ENCODE data around the gene TRABD.
"Not testable (repeated sequence)": the region's sequence is repeated elsewhere in the genome, so short reads cannot be mapped to it uniquely, and the experiment has no call there.

The TRABD gene

GRCh38 chr22:50204998-50205397 lies 19.3 kb downstream of the TRABD start:
- Histone ChIP-seq H3K4me1 (ENCODE audit: control insufficient read depth in 2 of 2, insufficient read depth in 2 of 2, low read length in 2 of 2) (peaks cover 7 to 10% of the 10 kb centered on the region in 2 donors), H3K36me3 (ENCODE audit: control insufficient read depth in 2 of 2, insufficient read depth in 2 of 2, low read length in 2 of 2) (peaks cover 13 to 18% of the 10 kb centered on the region in 2 donors)
- H3K4me3 ChIP-seq (ENCODE audit: low read length in 2 of 2); H3K27ac ChIP-seq (ENCODE audit: low read depth in 2 of 2, low read length in 2 of 2); H3K27me3 ChIP-seq (ENCODE audit: control insufficient read depth in 2 of 2, insufficient read depth in 2 of 2, low read length in 2 of 2); H3K9me3 ChIP-seq (ENCODE audit: control insufficient read depth in 2 of 2, low read length in 2 of 2); H3K9ac ChIP-seq (ENCODE audit: low read depth in 1 of 2, low read length in 2 of 2): not testable (repeated sequence)

GRCh38 chr22:50205781-50206569 lies 20.3 kb downstream of the TRABD start:
- H3K27me3 ChIP-seq (ENCODE audit: control insufficient read depth in 2 of 2, insufficient read depth in 2 of 2, low read length in 2 of 2) = no peaks in the 10 kb centered on the region
- H3K27ac ChIP-seq (ENCODE audit: low read depth in 2 of 2, low read length in 2 of 2) = no peak overlapping the region
- H3K4me3 ChIP-seq (ENCODE audit: low read length in 2 of 2) = no peak overlapping the region
- peaks cover 7 to 10% of the 10 kb centered on the region in 2 donors for H3K4me1 ChIP-seq (ENCODE audit: control insufficient read depth in 2 of 2, insufficient read depth in 2 of 2, low read length in 2 of 2)
- no peaks in the 10 kb centered on the region for H3K9me3 ChIP-seq (ENCODE audit: control insufficient read depth in 2 of 2, low read length in 2 of 2)
- no peak overlapping the region for H3K9ac ChIP-seq (ENCODE audit: low read depth in 1 of 2, low read length in 2 of 2)
- peaks cover 20 to 24% of the 10 kb centered on the region in 2 donors for H3K36me3 ChIP-seq (ENCODE audit: control insufficient read depth in 2 of 2, insufficient read depth in 2 of 2, low read length in 2 of 2)

- H3K27ac ChIP-seq (ENCODE audit: low read depth in 2 of 2, low read length in 2 of 2) = no peak overlapping the region
- peaks cover 7 to 10% of the 10 kb centered on the region in 2 donors for H3K4me1 ChIP-seq (ENCODE audit: control insufficient read depth in 2 of 2, insufficient read depth in 2 of 2, low read length in 2 of 2)
- no peak overlapping the region for H3K9ac ChIP-seq (ENCODE audit: low read depth in 1 of 2, low read length in 2 of 2)
- H3K36me3 ChIP-seq (ENCODE audit: control insufficient read depth in 2 of 2, insufficient read depth in 2 of 2, low read length in 2 of 2) = peaks cover 24 to 30% of the 10 kb centered on the region in 2 donors
- H3K27me3 ChIP-seq (ENCODE audit: control insufficient read depth in 2 of 2, insufficient read depth in 2 of 2, low read length in 2 of 2) = no peaks in the 10 kb centered on the region
- H3K4me3 ChIP-seq (ENCODE audit: low read length in 2 of 2) = no peak overlapping the region
- H3K9me3 ChIP-seq (ENCODE audit: control insufficient read depth in 2 of 2, low read length in 2 of 2) = no peaks in the 10 kb centered on the region
Observed at GRCh38 chr22:50206599-50206998, 20.9 kb downstream of the TRABD start.

GRCh38 chr22:50207383-50208140 lies 21.8 kb downstream of the TRABD start:
- Histone ChIP-seq H3K27ac (ENCODE audit: low read depth in 2 of 2, low read length in 2 of 2) (no peak overlapping the region), H3K4me3 (ENCODE audit: low read length in 2 of 2) (no peak overlapping the region), H3K4me1 (ENCODE audit: control insufficient read depth in 2 of 2, insufficient read depth in 2 of 2, low read length in 2 of 2) (peaks cover 0 to 3% of the 10 kb centered on the region in 2 donors), H3K9ac (ENCODE audit: low read depth in 1 of 2, low read length in 2 of 2) (no peak overlapping the region), H3K27me3 (ENCODE audit: control insufficient read depth in 2 of 2, insufficient read depth in 2 of 2, low read length in 2 of 2) (no peaks in the 10 kb centered on the region), H3K36me3 (ENCODE audit: control insufficient read depth in 2 of 2, insufficient read depth in 2 of 2, low read length in 2 of 2) (peaks cover 28 to 33% of the 10 kb centered on the region in 2 donors), H3K9me3 (ENCODE audit: control insufficient read depth in 2 of 2, low read length in 2 of 2) (no peaks in the 10 kb centered on the region)

GRCh38 chr22:50208430-50208938 lies 22.8 kb downstream of the TRABD start:
- peaks cover 36 to 38% of the 10 kb centered on the region in 2 donors for H3K36me3 ChIP-seq (ENCODE audit: control insufficient read depth in 2 of 2, insufficient read depth in 2 of 2, low read length in 2 of 2)
- H3K9me3 ChIP-seq (ENCODE audit: control insufficient read depth in 2 of 2, low read length in 2 of 2) = no peaks in the 10 kb centered on the region
- H3K27me3 ChIP-seq (ENCODE audit: control insufficient read depth in 2 of 2, insufficient read depth in 2 of 2, low read length in 2 of 2) = no peaks in the 10 kb centered on the region
- peaks cover 0 to 3% of the 10 kb centered on the region in 2 donors for H3K4me1 ChIP-seq (ENCODE audit: control insufficient read depth in 2 of 2, insufficient read depth in 2 of 2, low read length in 2 of 2)
- no peak overlapping the region for H3K4me3 ChIP-seq (ENCODE audit: low read length in 2 of 2)
- no peak overlapping the region for H3K9ac ChIP-seq (ENCODE audit: low read depth in 1 of 2, low read length in 2 of 2)
- H3K27ac ChIP-seq (ENCODE audit: low read depth in 2 of 2, low read length in 2 of 2) = no peak overlapping the region

- Histone ChIP-seq H3K27ac (ENCODE audit: low read depth in 2 of 2, low read length in 2 of 2) (no peak overlapping the region), H3K4me1 (ENCODE audit: control insufficient read depth in 2 of 2, insufficient read depth in 2 of 2, low read length in 2 of 2) (peaks cover 0 to 3% of the 10 kb centered on the region in 2 donors)
Observed at GRCh38 chr22:50208939-50209892, 23.5 kb downstream of the TRABD start.

GRCh38 chr22:50209893-50210292 lies 24.2 kb downstream of the TRABD start:
- Histone ChIP-seq H3K4me3 (ENCODE audit: low read length in 2 of 2) (no peak overlapping the region), H3K4me1 (ENCODE audit: control insufficient read depth in 2 of 2, insufficient read depth in 2 of 2, low read length in 2 of 2) (peaks cover 0 to 3% of the 10 kb centered on the region in 2 donors), H3K36me3 (ENCODE audit: control insufficient read depth in 2 of 2, insufficient read depth in 2 of 2, low read length in 2 of 2) (peaks cover 43% of the 10 kb centered on the region in 2 donors), H3K9ac (ENCODE audit: low read depth in 1 of 2, low read length in 2 of 2) (no peak overlapping the region), H3K27me3 (ENCODE audit: control insufficient read depth in 2 of 2, insufficient read depth in 2 of 2, low read length in 2 of 2) (no peaks in the 10 kb centered on the region), H3K27ac (ENCODE audit: low read depth in 2 of 2, low read length in 2 of 2) (no peak overlapping the region), H3K9me3 (ENCODE audit: control insufficient read depth in 2 of 2, low read length in 2 of 2) (no peaks in the 10 kb centered on the region)

More at GRCh38 chr22:50208939-50209892, 23.5 kb downstream of the TRABD start:
- Histone ChIP-seq H3K9ac (ENCODE audit: low read depth in 1 of 2, low read length in 2 of 2) (no peak overlapping the region), H3K4me3 (ENCODE audit: low read length in 2 of 2) (no peak overlapping the region), H3K27me3 (ENCODE audit: control insufficient read depth in 2 of 2, insufficient read depth in 2 of 2, low read length in 2 of 2) (no peaks in the 10 kb centered on the region), H3K9me3 (ENCODE audit: control insufficient read depth in 2 of 2, low read length in 2 of 2) (no peaks in the 10 kb centered on the region), H3K36me3 (ENCODE audit: control insufficient read depth in 2 of 2, insufficient read depth in 2 of 2, low read length in 2 of 2) (peaks cover 39 to 40% of the 10 kb centered on the region in 2 donors)

- no peak overlapping the region for H3K27ac ChIP-seq (ENCODE audit: low read depth in 2 of 2, low read length in 2 of 2)
- peaks cover 49% of the 10 kb centered on the region in 2 donors for H3K36me3 ChIP-seq (ENCODE audit: control insufficient read depth in 2 of 2, insufficient read depth in 2 of 2, low read length in 2 of 2)
- H3K4me3 ChIP-seq (ENCODE audit: low read length in 2 of 2) = no peak overlapping the region
- H3K9ac ChIP-seq (ENCODE audit: low read depth in 1 of 2, low read length in 2 of 2) = no peak overlapping the region
- H3K27me3 ChIP-seq (ENCODE audit: control insufficient read depth in 2 of 2, insufficient read depth in 2 of 2, low read length in 2 of 2) = no peaks in the 10 kb centered on the region
- H3K9me3 ChIP-seq (ENCODE audit: control insufficient read depth in 2 of 2, low read length in 2 of 2) = no peaks in the 10 kb centered on the region
- peaks cover 0 to 3% of the 10 kb centered on the region in 2 donors for H3K4me1 ChIP-seq (ENCODE audit: control insufficient read depth in 2 of 2, insufficient read depth in 2 of 2, low read length in 2 of 2)
Observed at GRCh38 chr22:50210378-50211139, 24.8 kb downstream of the TRABD start.

GRCh38 chr22:50211147-50211546 lies 25.4 kb downstream of the TRABD start:
- H3K4me1 ChIP-seq (ENCODE audit: control insufficient read depth in 2 of 2, insufficient read depth in 2 of 2, low read length in 2 of 2) = peaks cover 0 to 3% of the 10 kb centered on the region in 2 donors
- no peak overlapping the region for H3K9ac ChIP-seq (ENCODE audit: low read depth in 1 of 2, low read length in 2 of 2)
- no peak overlapping the region for H3K4me3 ChIP-seq (ENCODE audit: low read length in 2 of 2)
- H3K9me3 ChIP-seq (ENCODE audit: control insufficient read depth in 2 of 2, low read length in 2 of 2) = no peaks in the 10 kb centered on the region
- H3K36me3 ChIP-seq (ENCODE audit: control insufficient read depth in 2 of 2, insufficient read depth in 2 of 2, low read length in 2 of 2) = peaks cover 55% of the 10 kb centered on the region in 2 donors
- no peaks in the 10 kb centered on the region for H3K27me3 ChIP-seq (ENCODE audit: control insufficient read depth in 2 of 2, insufficient read depth in 2 of 2, low read length in 2 of 2)
- no peak overlapping the region for H3K27ac ChIP-seq (ENCODE audit: low read depth in 2 of 2, low read length in 2 of 2)

Measured in mucosa of rectum (tissue), 2 donors.